Neural cell (in vitro differentiated cells): Measurements from ENCODE around the gene XYLT2. TPM values are rescaled to one million over a fixed set of nuclear protein-coding genes. Genes with fewer than 3 reads are reported as not detected.

ENCODE experiments used
- H2AFZ ChIP-seq: fragments of 200-600, 300-800 bp; sonication (generic), shearing (Covaris generic); 2 replicates; pipeline ENCODE4 v1.6.0; 2014; ENCODE audit warnings: low read depth, mild to moderate bottlenecking, antibody characterized with exemption, low read length, moderate library complexity
- H3F3A ChIP-seq: fragments of 200-600 bp; shearing (Covaris generic); 2 replicates; pipeline ENCODE4 v1.6.1; 2016; ENCODE audit warnings: mild to moderate bottlenecking, moderate library complexity, mixed read lengths, antibody characterized with exemption, low read length; ENCODE audit not compliant: insufficient read depth, poor library complexity, severe bottlenecking
- H3K27ac ChIP-seq: fragments of 200-600, 300-800 bp; sonication (generic), shearing (Covaris generic); 2 replicates; pipeline ENCODE4 v1.5.1; 2014; ENCODE audit warnings: mild to moderate bottlenecking, low read length, moderate library complexity
- H3K27me3 ChIP-seq: fragments of 300-800, 200-600 bp; sonication (generic), shearing (Covaris generic); 2 replicates; pipeline ENCODE4 v1.6.0; 2014; ENCODE audit warnings: mild to moderate bottlenecking, low read depth, low read length, moderate library complexity; ENCODE audit not compliant: insufficient read depth
- H3K36me3 ChIP-seq: fragments of 300-800, 200-600 bp; sonication (generic), shearing (Covaris generic); 2 replicates; pipeline ENCODE4 v1.5.1; 2014; ENCODE audit warnings: mild to moderate bottlenecking, antibody characterized with exemption, low read length, moderate library complexity; ENCODE audit not compliant: insufficient read depth
- H3K4me2 ChIP-seq: fragments of 300-800, 200-600 bp; sonication (generic), shearing (Covaris generic); 2 replicates; pipeline ENCODE4 v1.6.0; 2014; ENCODE audit warnings: mild to moderate bottlenecking, low read length
- H3K4me3 ChIP-seq: fragments of 300-800, 200-600 bp; sonication (generic), shearing (Covaris generic); 2 replicates; pipeline ENCODE4 v1.5.1; 2014; ENCODE audit warnings: mild to moderate bottlenecking, low read length, moderate library complexity
- H3K79me2 ChIP-seq: fragments of 200-600 bp; shearing (Covaris generic); replicated peaks from 2 replicates; pipeline ENCODE4 v1.6.0; 2014; ENCODE audit warnings: mild to moderate bottlenecking, low read length, moderate library complexity; ENCODE audit not compliant: insufficient read depth
- H3K9ac ChIP-seq: fragments of 300-800, 200-600 bp; sonication (generic), shearing (Covaris generic); 2 replicates; pipeline ENCODE4 v1.6.1; 2016; ENCODE audit warnings: mild to moderate bottlenecking, low read length, mixed read lengths
- H3K9me2 ChIP-seq: fragments of 200-600 bp; shearing (Covaris generic); 2 replicates; pipeline ENCODE4 v1.6.1; 2016; ENCODE audit warnings: mild to moderate bottlenecking, low read length, mixed read lengths; ENCODE audit not compliant: insufficient read depth
- H3K9me3 ChIP-seq: fragments of 200-600, 300-800 bp; sonication (generic), shearing (Covaris generic); 2 replicates; pipeline ENCODE4 v1.6.1; 2016; ENCODE audit warnings: mild to moderate bottlenecking, mixed run types, low read length, moderate library complexity, mixed read lengths
- H4K20me1 ChIP-seq: fragments of 200-600 bp; shearing (Covaris generic); 2 replicates; pipeline ENCODE4 v1.6.1; 2016; ENCODE audit warnings: mild to moderate bottlenecking, mixed run types; ENCODE audit not compliant: insufficient read depth
- EP300 ChIP-seq: fragments of 450-650 bp; conservative IDR thresholded peaks from 2 replicates; pipeline ENCODE4 v1.6.1; 2014; ENCODE audit warnings: antibody characterized with exemption, mild to moderate bottlenecking, moderate library complexity; ENCODE audit not compliant: poor library complexity, severe bottlenecking
- EZH2 ChIP-seq: fragments of 200-600, 300-800 bp; shearing (Covaris generic), sonication (generic); IDR thresholded peaks from 2 replicates; pipeline ENCODE4 v1.6.1; 2014; ENCODE audit warnings: antibody characterized with exemption, low read length, borderline replicate concordance, mild to moderate bottlenecking; ENCODE audit not compliant: insufficient read depth, poor library complexity, severe bottlenecking
- MXI1 ChIP-seq: fragments of 450-650 bp; conservative IDR thresholded peaks from 2 replicates; pipeline ENCODE4 v1.6.1; 2014; ENCODE audit warnings: antibody characterized with exemption, mild to moderate bottlenecking; ENCODE audit not compliant: poor library complexity, severe bottlenecking
- POLR2AphosphoS5 ChIP-seq: IDR thresholded peaks from 2 replicates; pipeline ENCODE4 v1.6.1; 2012
- RAD21 ChIP-seq: fragments of 450-650 bp; conservative IDR thresholded peaks from 2 replicates; pipeline ENCODE4 v1.6.1; 2014; ENCODE audit warnings: antibody characterized with exemption, mild to moderate bottlenecking, moderate library complexity
- REST ChIP-seq: IDR thresholded peaks from 2 replicates; pipeline ENCODE4 v1.6.1; 2012; ENCODE audit warnings: borderline replicate concordance
- SMC3 ChIP-seq: fragments of 450-650 bp; conservative IDR thresholded peaks from 2 replicates; pipeline ENCODE4 v1.6.1; 2014; ENCODE audit warnings: antibody characterized with exemption, mild to moderate bottlenecking, moderate library complexity; ENCODE audit not compliant: poor library complexity
- TAF1 ChIP-seq: IDR thresholded peaks from 2 replicates; pipeline ENCODE4 v1.6.1; 2012; ENCODE audit warnings: low read depth
- polyA plus RNA-seq: library from polyadenylated mRNA; depleted of rRNA; stranded (reverse); fragments of >200 nt; gene quantifications from 2 replicates; pipeline ENCODE4 v1.2.3, GENCODE V29; 2014
- TF ChIP-seq, protein P1 (sequence below): fragments of 450-650 bp; IDR thresholded peaks from 2 replicates; pipeline ENCODE4 v1.5.1; 2014; ENCODE audit warnings: antibody characterized with exemption, mild to moderate bottlenecking, moderate library complexity; ENCODE audit not compliant: poor library complexity, severe bottlenecking

XYLT2 gene
- polyA plus RNA-seq, 1 donor from 2014 or later: 6.9 TPM

- H4K20me1 ChIP-seq: no peaks in the 10 kb centered on the region
- H3F3A ChIP-seq: no peaks in the 10 kb centered on the region
- H3K79me2 ChIP-seq: no peaks in the 10 kb centered on the region
- no peaks in the 10 kb centered on the region for H3K27me3 ChIP-seq
- no peak overlapping the region for H2AFZ ChIP-seq
- no peaks in the 10 kb centered on the region for H3K9me3 ChIP-seq
- H3K4me2 ChIP-seq: no peak overlapping the region
- no peak overlapping the region for H3K27ac ChIP-seq
- no peak for TF ChIP-seq POLR2AphosphoS5
- no peak for TF ChIP-seq EZH2
- no peak for TF ChIP-seq MXI1
- no peak for TF ChIP-seq REST
- no peak for TF ChIP-seq RAD21
- TF ChIP-seq TAF1: no peak
- TF ChIP-seq SMC3: no peak
- TF ChIP-seq, protein P1, sequence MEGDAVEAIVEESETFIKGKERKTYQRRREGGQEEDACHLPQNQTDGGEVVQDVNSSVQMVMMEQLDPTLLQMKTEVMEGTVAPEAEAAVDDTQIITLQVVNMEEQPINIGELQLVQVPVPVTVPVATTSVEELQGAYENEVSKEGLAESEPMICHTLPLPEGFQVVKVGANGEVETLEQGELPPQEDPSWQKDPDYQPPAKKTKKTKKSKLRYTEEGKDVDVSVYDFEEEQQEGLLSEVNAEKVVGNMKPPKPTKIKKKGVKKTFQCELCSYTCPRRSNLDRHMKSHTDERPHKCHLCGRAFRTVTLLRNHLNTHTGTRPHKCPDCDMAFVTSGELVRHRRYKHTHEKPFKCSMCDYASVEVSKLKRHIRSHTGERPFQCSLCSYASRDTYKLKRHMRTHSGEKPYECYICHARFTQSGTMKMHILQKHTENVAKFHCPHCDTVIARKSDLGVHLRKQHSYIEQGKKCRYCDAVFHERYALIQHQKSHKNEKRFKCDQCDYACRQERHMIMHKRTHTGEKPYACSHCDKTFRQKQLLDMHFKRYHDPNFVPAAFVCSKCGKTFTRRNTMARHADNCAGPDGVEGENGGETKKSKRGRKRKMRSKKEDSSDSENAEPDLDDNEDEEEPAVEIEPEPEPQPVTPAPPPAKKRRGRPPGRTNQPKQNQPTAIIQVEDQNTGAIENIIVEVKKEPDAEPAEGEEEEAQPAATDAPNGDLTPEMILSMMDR: no peak
- TF ChIP-seq EP300: no peak
- no peaks in the 10 kb centered on the region for H3K36me3 ChIP-seq
- H3K9ac ChIP-seq: no peak overlapping the region
- H3K4me3 ChIP-seq: no peak overlapping the region
- no peaks in the 10 kb centered on the region for H3K9me2 ChIP-seq
Observed at GRCh38 chr17:50311483-50311882, 34.4 kb upstream of the XYLT2 start.

DNA sequence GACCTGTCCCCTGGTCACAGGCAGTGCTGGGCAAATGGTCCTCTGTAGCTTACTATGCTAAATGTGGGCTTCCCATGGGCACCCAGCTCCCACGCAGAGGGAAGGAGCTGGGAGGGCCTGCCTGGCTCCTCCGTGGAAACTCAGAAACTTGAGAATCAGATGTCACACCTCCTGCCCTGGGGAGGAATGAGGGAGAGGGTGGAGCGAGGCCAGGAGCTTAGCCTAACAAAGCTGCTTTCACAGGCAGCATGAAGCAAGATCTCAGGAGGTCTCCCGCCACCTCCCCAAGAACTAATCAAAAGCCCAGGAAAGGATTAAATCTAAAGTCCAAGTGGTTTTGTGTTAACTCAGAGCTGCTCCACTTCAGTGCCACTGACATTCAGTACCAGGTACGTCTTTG, 33.6 kb upstream of the XYLT2 start:
- no peak overlapping the region for H3K9ac ChIP-seq
- H3K27me3 ChIP-seq: no peaks in the 10 kb centered on the region
- no peak overlapping the region for H3K27ac ChIP-seq
- TF ChIP-seq RAD21 (no peak), POLR2AphosphoS5 (no peak), MXI1 (no peak)
- TF ChIP-seq, protein P1: no peak
- no peaks in the 10 kb centered on the region for H3K9me2 ChIP-seq
- H2AFZ ChIP-seq: no peak overlapping the region
- no peaks in the 10 kb centered on the region for H3F3A ChIP-seq
- no peaks in the 10 kb centered on the region for H3K79me2 ChIP-seq
- H4K20me1 ChIP-seq: no peaks in the 10 kb centered on the region
- H3K9me3 ChIP-seq: no peaks in the 10 kb centered on the region
- H3K36me3 ChIP-seq: no peaks in the 10 kb centered on the region
- H3K4me3 ChIP-seq: no peak overlapping the region
- no peak overlapping the region for H3K4me2 ChIP-seq
